NCI-H2107 (cell line): Measurements from ENCODE around the gene CCDC33.
"Not testable (repeated sequence)": the region's sequence is repeated elsewhere in the genome, so short reads cannot be mapped to it uniquely, and the experiment has no call there.

Source experiments
- DNase-seq: peaks from one replicate; lab custom pipeline; 2025; lab: John Stamatoyannopoulos, UW

CCDC33 gene

GRCh38 chr15:74336061-74337005 lies 100.2 kb downstream of the CCDC33 start:
- DNase-seq = no peak

GRCh38 chr15:74337146-74337545 lies 101.0 kb downstream of the CCDC33 start:
- DNase-seq = no peak

- DNase-seq = no peak
These were observed 101.6 kb downstream of the CCDC33 start for GRCh38 chr15:74337607-74338211.

GRCh38 chr15:74338676-74339075 lies 102.5 kb downstream of the CCDC33 start:
- no peak for DNase-seq

- DNase-seq = no peak
These were observed 103.2 kb downstream of the CCDC33 start for GRCh38 chr15:74339371-74339770.

- no peak for DNase-seq
These were observed 104.0 kb downstream of the CCDC33 start for GRCh38 chr15:74340150-74340549.

GRCh38 chr15:74343127-74343796 lies 107.1 kb downstream of the CCDC33 start:
- no peak for DNase-seq

GRCh38 chr15:74343797-74344127 lies 107.6 kb downstream of the CCDC33 start:
- DNase-seq = no peak

GRCh38 chr15:74345051-74345450 lies 108.9 kb downstream of the CCDC33 start:
- DNase-seq = no peak

GRCh38 chr15:74347757-74348250 lies 111.7 kb downstream of the CCDC33 start:
- no peak for DNase-seq

- DNase-seq = no peak
These were observed 113.2 kb downstream of the CCDC33 start for GRCh38 chr15:74349241-74349778.

- DNase-seq = no peak
These were observed 114.5 kb downstream of the CCDC33 start for GRCh38 chr15:74350295-74351275.

- no peak for DNase-seq
These were observed 115.5 kb downstream of the CCDC33 start for GRCh38 chr15:74351670-74352069.

GRCh38 chr15:74352393-74352910 lies 116.3 kb downstream of the CCDC33 start:
- DNase-seq = no peak

GRCh38 chr15:74353992-74354391 lies 117.9 kb downstream of the CCDC33 start:
- not testable (repeated sequence) for DNase-seq

- not testable (repeated sequence) for DNase-seq
These were observed 119.9 kb downstream of the CCDC33 start for GRCh38 chr15:74356050-74356449.

- not testable (repeated sequence) for DNase-seq
These were observed 121.4 kb downstream of the CCDC33 start for GRCh38 chr15:74357514-74357913.

GRCh38 chr15:74359376-74359775 lies 123.2 kb downstream of the CCDC33 start:
- DNase-seq = not testable (repeated sequence)

GRCh38 chr15:74360855-74361254 lies 124.7 kb downstream of the CCDC33 start:
- DNase-seq = not testable (repeated sequence)

GRCh38 chr15:74362482-74362881 lies 126.4 kb downstream of the CCDC33 start:
- DNase-seq = no peak
